ENCODE results near the gene ZNF277. TPM values are rescaled to one million over a fixed set of nuclear protein-coding genes. Genes with fewer than 3 reads are reported as not detected.

The ZNF277 gene
- total RNA-seq, 1 experiment from 2014 or later: 23.3 TPM

- Histone ChIP-seq H3K4me2 (no peak overlapping the region), H3K27ac (no peak overlapping the region), H3K79me2 (ENCODE audit: low read depth) (no peaks in the 10 kb centered on the region), H3K27me3 (ENCODE audit: insufficient read depth, low read depth) (no peaks in the 10 kb centered on the region), H3F3A (ENCODE audit: insufficient read depth, low read depth) (no peaks in the 10 kb centered on the region; the same call in 1 of the 2 replicates), H3K9me2 (ENCODE audit: insufficient read depth) (no peaks in the 10 kb centered on the region), H3K9me3 (ENCODE audit: insufficient read depth, low read depth) (no peaks in the 10 kb centered on the region), H4K20me1 (ENCODE audit: insufficient read depth) (no peaks in the 10 kb centered on the region), H3K36me3 (ENCODE audit: low read depth) (0 out of 2 replicates have a peak, but pooled peaks cover 5% of the 10 kb centered on the region), H2AFZ (no peak overlapping the region), H3K4me1 (replicated peaks; ENCODE audit: insufficient read depth) (no peaks in the 10 kb centered on the region), H3K4me3 (no peak overlapping the region)
- ChIA-PET CTCF (no interaction called here), POLR2A (ENCODE audit: unreplicated experiment) (no interaction called here)
- TF ChIP-seq, protein P1, sequence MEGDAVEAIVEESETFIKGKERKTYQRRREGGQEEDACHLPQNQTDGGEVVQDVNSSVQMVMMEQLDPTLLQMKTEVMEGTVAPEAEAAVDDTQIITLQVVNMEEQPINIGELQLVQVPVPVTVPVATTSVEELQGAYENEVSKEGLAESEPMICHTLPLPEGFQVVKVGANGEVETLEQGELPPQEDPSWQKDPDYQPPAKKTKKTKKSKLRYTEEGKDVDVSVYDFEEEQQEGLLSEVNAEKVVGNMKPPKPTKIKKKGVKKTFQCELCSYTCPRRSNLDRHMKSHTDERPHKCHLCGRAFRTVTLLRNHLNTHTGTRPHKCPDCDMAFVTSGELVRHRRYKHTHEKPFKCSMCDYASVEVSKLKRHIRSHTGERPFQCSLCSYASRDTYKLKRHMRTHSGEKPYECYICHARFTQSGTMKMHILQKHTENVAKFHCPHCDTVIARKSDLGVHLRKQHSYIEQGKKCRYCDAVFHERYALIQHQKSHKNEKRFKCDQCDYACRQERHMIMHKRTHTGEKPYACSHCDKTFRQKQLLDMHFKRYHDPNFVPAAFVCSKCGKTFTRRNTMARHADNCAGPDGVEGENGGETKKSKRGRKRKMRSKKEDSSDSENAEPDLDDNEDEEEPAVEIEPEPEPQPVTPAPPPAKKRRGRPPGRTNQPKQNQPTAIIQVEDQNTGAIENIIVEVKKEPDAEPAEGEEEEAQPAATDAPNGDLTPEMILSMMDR (conservative IDR thresholded peaks at IDR 0.05): no peak
- no peak for TF ChIP-seq EZH2 (IDR thresholded peaks at IDR 0.05; ENCODE audit: low read depth)
- intact Hi-C loops (cut with micrococcal nuclease; ENCODE audit: unreplicated experiment): no loop called here
- no peak for DNase-seq
- BruUV-seq (replicated peaks): no TSS peak
Observed at GRCh38 chr7:112336936-112337576, 130.6 kb downstream of the ZNF277 start.

- BruUV-seq (replicated peaks): no TSS peak
- POLR2A ChIA-PET (ENCODE audit: unreplicated experiment): interaction anchor here (0.7 kb wide), 1 partner anchor 111 kb away, joined by 6 read pairs; no protein-coding TSS in a partner anchor
- no peaks in the 10 kb centered on the region for H3K9me2 ChIP-seq (ENCODE audit: insufficient read depth)
- no peaks in the 10 kb centered on the region for H3K9me3 ChIP-seq (ENCODE audit: insufficient read depth, low read depth)
- H3K4me1 ChIP-seq (replicated peaks; ENCODE audit: insufficient read depth): no peaks in the 10 kb centered on the region
- no peak overlapping the region for H3K27ac ChIP-seq
- no peak for TF ChIP-seq EZH2 (IDR thresholded peaks at IDR 0.05; ENCODE audit: low read depth)
- TF ChIP-seq, protein P1 (conservative IDR thresholded peaks at IDR 0.05): no peak
- intact Hi-C loops (cut with micrococcal nuclease; ENCODE audit: unreplicated experiment): no loop called here
- 0 out of 2 replicates have a peak, but pooled peaks cover 5% of the 10 kb centered on the region for H3K36me3 ChIP-seq (ENCODE audit: low read depth)
- no peak overlapping the region for H2AFZ ChIP-seq
- H3K79me2 ChIP-seq (ENCODE audit: low read depth): no peaks in the 10 kb centered on the region
- H3F3A ChIP-seq (ENCODE audit: insufficient read depth, low read depth): no peaks in the 10 kb centered on the region; the same call in 1 of the 2 replicates
- H4K20me1 ChIP-seq (ENCODE audit: insufficient read depth): no peaks in the 10 kb centered on the region
- no peaks in the 10 kb centered on the region for H3K27me3 ChIP-seq (ENCODE audit: insufficient read depth, low read depth)
- no peak for DNase-seq
- CTCF ChIA-PET: no interaction called here
- no peak overlapping the region for H3K4me2 ChIP-seq
- no peak overlapping the region for H3K4me3 ChIP-seq
Observed at GRCh38 chr7:112337892-112338291, 131.4 kb downstream of the ZNF277 start.

- no peaks in the 10 kb centered on the region for H3K4me1 ChIP-seq (replicated peaks; ENCODE audit: insufficient read depth)
- H3K9me2 ChIP-seq (ENCODE audit: insufficient read depth): no peaks in the 10 kb centered on the region
- H3K27me3 ChIP-seq (ENCODE audit: insufficient read depth, low read depth): no peaks in the 10 kb centered on the region
- H3K4me2 ChIP-seq: no peak overlapping the region
- H3K9me3 ChIP-seq (ENCODE audit: insufficient read depth, low read depth): 0 out of 2 replicates have a peak, but pooled peaks cover 7% of the 10 kb centered on the region
- POLR2A ChIA-PET (ENCODE audit: unreplicated experiment): no interaction called here
- CTCF ChIA-PET: no interaction called here
- H4K20me1 ChIP-seq (ENCODE audit: insufficient read depth): no peaks in the 10 kb centered on the region
- intact Hi-C loops (cut with micrococcal nuclease; ENCODE audit: unreplicated experiment): no loop called here
- H3K79me2 ChIP-seq (ENCODE audit: low read depth): no peaks in the 10 kb centered on the region
- H3K27ac ChIP-seq: no peak overlapping the region
- H3F3A ChIP-seq (ENCODE audit: insufficient read depth, low read depth): no peaks in the 10 kb centered on the region; the same call in 1 of the 2 replicates
- H3K36me3 ChIP-seq (ENCODE audit: low read depth): 0 out of 2 replicates have a peak, but pooled peaks cover 5% of the 10 kb centered on the region
- BruUV-seq (replicated peaks): no TSS peak
- no peak for DNase-seq
- no peak overlapping the region for H2AFZ ChIP-seq
- no peak for TF ChIP-seq EZH2 (IDR thresholded peaks at IDR 0.05; ENCODE audit: low read depth)
- TF ChIP-seq, protein P1 (conservative IDR thresholded peaks at IDR 0.05): no peak
- H3K4me3 ChIP-seq: no peak overlapping the region
Observed at GRCh38 chr7:112338786-112339185, 132.3 kb downstream of the ZNF277 start.
